ENCODE results near the gene ROBO4.

Gene ROBO4

DNA sequence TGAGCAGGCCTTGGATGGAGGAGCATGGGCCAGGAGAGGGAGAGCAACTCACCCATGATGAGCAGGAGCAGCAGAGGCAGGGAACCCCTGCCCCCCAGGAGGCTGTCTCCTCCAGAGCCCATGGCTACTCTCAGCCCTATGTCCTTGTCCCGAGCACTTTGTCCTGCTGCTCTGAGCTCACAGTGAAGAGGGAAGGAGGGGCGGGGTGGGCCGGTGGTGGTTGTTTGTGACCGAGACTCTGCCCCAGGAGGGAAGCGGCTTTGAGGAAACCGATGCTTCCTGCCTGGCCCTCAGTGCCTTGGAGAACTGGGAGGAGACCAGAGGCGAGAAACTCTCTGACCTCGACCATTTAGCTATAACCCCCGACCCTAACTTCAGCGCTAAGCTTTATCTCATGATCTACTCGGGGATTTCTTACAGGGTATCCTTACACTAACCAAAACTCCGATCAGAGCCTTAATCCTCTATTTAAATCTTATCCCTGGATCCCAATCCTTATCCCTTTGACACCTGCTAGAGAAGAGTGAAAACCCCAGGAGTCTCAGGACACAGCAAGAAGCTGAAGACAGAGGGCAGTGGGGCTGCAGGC is at the start of gene ROBO4:
ROBO4 (minus strand) TSS at position 192 of the 589 bp plus-strand sequence; CDS start at position 122, 70 bp downstream.
- no peak for DNase-seq

DNA sequence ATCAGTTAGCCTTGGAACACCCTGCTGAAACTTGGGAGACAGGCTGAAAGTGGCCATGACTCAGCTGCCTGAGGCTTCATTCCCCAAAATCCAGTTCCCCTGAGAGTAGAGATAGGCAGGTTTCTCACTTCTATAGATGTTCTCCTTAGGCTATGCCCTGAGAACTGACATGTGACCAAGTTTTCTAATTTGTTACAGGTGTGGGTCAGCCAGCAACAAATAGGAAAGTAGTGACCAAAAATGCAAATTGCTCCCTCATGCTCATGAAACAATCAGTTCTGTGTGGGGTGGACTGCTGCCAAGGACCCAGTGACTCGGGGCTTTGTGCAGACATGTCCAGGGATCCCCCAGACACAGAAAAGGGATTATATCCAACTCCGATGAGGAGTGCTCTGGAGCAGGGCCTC is 49.1 kb upstream of the ROBO4 start:
- no peak for DNase-seq

DNA sequence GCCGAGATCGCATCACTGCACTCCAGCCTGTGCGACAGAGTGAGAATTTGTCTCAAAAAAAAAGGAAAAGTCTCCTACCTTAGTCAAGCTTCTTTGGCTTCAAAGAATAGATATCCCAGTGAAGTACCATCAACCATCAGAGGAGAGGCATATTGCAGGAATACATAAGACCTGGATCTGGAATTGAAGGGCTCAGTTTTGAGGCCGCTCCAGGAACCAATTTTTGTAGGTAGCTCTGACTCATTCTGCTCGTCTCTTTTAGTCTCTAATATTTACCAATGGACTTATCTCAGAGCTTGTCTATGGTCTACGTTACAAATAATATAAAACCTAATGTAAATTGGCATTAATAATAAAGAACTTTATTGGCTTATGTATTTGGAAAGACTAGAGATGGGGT is 48.2 kb upstream of the ROBO4 start:
- DNase-seq, result no peak

DNA sequence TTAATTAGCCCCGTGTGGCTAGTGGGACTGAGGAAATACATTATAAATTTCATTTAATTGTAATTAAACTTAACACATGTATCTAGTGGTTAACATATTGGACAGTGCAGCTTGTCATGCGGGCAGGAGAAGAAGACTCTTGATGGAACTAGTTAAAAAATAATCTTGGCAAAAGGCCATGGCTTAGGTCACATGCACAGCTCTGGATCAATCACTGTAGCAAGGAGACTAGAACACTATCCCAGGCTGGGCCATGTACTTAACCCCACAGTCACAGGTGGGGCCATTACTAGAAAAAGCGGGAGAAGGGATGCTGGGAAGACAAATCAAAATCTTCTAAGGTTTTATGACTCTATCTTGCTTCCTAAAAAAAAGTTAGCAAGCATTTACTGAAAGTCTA is 46.9 kb upstream of the ROBO4 start:
- DNase-seq, result no peak

DNA sequence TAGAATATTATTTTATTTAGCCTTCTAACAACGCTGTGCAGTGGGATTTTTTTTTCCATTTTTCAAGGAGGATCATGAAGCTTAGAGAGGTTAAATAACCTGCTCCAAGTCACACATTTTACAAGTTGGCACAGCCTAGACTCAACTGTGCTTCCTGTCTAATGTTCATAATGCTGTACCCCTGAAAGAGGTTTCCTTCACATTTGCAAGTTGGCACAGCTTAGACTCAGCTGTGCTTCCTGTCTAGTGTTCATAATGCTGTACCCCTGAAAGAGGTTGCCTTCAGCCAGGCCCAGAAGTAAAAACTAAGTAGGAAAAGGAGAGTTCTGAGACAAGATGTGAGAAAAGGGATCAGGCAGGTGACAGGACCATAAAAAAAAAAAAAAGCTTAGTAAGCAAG is 46.1 kb upstream of the ROBO4 start:
- no peak for DNase-seq

DNA sequence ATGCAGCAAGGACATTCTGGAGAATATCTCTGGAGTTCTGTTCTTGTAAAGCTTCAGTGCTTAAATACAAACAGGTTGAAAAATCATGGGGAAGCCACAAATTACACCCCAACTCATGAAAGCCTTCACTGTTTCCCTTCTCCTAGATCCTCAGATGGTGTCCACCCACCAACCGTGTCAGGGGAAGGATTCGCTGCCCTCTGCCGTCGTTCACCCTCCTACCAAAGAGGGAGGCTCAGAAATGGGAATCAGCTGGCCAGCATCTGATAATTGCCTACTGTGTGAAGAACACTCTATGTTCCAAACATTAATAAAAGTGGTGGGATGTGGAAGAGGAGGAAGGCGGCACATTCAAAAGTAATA is 45.6 kb upstream of the ROBO4 start:
- DNase-seq, result no peak

DNA sequence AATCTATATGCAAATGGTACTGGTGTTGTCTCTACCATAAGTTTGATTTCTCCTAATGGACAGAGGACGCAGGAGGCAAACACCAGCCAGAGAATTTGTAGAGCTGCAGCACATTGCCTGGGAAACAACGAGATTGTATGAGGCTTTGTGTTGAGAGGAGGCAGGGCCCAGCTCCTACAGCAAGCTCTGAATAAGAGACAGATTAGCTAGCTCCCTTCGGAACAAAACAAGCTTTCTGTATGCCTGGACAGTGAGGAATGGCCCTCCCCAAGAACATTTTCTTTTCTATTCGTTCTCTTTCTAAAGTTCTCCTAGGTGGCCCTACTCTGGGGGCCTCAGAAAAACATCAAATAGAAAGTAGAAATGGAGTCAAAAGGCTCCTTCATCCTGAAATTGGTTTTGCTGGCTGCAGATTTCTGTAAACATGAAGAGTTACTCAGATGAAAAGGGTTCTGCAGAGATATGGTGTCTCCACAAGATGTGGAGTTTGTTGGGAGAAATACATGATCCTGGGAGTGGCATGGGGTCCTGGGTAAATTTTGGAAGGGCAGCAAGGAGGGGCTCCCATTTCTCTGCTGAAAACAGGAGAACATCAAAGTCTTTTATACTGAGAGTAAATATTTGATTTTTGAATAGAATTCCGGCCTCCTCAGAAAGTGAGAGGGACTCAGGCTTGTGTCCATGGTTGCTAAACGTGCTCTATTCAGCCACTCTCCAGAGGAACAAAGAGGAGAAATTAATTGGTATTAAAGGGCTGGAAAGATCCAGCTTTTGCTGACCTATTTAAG is 45.0 kb upstream of the ROBO4 start:
- DNase-seq, result no peak

DNA sequence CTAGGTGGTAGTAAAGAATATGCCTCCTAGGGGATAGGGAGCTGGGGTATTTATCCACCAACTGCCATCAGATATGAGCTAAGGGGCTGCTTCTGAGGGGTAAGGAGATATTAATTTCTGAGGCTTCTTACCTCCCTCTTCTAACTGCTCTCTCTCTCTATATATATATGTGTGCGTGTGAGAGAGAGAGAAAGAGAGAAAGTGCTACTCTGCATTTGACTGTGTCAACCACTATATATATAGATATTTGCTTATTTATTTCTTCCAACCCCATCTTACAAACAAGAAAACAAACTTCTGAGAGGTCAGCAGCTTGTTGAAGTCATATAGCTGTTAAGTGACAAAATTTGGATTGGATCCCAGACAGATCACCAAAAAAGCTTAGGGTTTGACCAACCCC is 44.0 kb upstream of the ROBO4 start:
- DNase-seq, result no peak

DNA sequence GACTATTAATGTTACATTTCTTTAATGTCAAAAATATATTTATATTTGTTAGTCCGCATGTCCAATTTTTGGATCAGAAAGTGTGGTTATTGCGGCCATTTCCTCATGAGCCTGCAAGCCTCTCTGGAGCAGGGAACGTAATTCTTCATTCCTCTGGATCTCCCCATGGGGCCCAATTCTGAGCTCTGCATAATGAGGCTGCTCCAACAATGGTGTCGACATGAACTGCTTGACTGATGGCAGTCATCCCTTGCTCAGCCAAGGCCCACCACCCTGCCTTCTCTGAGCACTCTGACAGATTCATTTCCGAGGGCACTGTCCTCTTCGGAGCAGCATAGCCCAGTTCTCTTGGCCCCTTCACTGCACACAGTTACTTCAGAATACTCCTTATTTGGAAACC is 41.3 kb upstream of the ROBO4 start:
- no peak for DNase-seq

DNA sequence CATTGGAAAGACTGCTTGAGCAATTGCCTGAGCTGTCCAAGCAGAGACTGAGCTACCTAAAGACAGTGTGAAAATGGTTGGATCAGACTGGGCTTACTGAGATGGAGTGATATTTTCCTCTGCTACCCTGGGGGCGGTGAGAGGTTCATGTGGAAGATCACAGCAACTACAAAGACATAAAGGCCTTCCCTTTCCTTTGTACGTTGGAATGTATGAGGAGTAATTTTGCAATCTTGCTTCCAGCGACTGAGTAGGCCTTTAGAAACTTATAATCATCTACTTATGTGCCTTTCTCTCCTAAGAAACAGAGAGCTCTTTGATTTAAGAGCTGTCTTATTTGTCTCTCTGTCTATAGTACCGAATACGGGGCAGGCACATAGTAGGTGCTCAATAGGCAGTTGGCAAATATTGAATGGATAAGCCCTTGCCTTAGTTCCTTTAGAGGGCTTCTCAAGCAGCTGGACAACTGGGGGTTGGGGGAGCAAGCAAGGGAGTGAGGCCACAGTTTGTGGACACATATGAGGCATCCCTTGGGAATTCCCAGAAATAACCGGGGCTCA is 40.6 kb upstream of the ROBO4 start:
- DNase-seq, result no peak

DNA sequence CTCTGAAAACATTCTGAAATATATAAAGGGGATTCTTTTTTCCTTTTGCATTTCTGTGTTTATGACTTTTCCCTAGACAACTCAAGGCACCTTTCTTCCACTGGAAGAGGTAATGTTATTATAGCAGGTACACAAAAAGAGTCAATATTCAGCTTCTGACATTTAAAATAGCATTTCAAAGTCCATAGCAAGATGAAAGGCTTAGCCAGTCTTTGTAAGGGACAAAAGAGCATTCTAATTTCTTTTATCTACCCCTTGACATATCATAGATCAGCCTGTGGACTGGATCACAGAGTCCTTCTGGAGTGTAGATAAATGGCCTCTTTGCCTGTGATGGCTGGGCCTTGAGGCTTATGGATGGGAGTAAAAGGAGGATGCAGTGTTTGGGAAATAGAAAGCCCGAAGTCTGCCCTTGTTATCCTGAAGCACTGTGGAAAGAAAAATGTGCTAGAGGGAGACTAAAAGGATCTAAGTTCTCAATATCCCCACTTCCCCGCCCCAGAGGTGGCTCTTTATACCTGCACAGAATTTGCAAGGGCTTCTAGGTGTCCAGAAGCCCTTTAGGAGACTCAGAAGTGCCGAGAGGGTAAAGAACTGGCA is 39.8 kb upstream of the ROBO4 start:
- no peak for DNase-seq

DNA sequence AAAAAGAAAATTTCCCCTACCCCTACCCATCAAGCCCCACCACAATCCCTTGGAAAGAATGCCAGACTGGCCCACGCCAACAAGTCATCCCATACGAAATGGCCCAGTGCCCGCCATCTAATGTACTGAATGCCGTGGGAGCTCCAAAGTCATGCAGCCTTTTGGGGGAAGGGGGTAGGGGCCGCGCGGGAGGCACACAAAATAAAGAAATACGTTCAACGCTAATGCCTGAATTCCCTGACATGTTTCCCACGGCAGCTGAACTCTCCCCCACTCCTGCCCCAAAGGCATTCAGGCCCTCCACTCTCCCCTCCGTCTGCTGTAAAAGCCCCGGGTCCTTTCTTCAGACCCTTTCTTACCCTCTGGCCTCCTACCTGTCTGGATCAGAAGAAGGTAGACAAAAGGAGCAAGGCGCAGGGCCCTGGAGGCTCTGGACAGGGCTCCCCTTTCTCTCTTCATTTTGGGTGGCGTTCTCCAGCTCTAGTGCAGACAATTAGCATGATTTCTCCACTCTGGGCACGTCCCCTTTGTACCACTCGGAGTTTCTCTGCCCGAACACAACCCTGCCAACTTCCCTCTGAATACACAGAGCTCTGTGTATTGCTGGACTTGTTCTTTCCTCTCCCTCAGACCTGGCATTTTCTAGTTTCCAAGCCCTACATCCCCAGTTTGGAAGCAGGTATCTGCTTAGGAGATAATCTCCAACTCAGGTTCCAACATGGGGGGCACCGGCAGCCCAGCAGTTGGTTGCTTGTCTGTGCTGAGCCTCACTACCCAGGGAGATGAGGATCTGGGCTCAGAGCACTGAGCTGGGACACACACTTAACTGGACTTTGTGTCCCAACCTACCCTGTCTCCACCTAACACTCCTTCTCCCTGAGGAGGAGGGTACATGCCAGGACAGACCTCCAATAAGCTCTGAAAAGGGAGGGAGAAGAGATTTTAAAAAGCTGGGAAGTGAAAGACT is 38.2 kb upstream of the ROBO4 start, which contains the start of gene HEPACAM:
HEPACAM (minus strand) TSS at position 500 of the 967 bp plus-strand sequence; CDS start at position 459, 41 bp downstream.
- no peak for DNase-seq

DNA sequence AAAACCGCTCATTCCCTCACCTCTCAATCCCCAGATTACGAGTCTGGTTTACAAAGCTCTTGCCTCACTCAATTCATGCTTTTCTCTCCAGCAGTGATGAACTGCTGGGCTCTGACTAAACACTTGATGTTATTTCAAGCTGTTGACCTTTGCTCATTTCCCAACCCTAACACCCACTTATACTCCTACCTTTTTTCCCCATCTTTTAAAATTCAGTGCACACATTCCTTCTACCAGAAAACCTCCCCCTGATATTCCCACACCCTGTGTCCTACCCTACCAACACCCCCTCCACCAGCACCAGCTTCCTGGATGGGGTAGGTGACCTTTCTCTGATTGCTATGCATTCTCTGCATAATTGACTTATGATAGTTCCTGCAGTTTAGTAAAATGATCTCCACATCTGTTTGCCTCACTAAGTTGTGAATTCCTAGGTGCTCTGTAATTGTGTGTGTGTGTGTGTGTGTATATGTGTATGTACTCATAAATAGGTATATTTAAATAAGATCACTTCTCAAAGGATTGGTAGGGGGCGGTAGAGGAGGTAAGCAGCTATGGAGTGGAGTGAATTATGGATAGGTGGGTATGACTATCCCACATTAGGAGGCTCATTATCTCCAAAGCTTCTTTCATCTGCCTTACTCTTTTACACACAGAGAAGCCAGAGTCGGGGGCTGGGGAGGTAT is 37.3 kb upstream of the ROBO4 start:
- no peak for DNase-seq

DNA sequence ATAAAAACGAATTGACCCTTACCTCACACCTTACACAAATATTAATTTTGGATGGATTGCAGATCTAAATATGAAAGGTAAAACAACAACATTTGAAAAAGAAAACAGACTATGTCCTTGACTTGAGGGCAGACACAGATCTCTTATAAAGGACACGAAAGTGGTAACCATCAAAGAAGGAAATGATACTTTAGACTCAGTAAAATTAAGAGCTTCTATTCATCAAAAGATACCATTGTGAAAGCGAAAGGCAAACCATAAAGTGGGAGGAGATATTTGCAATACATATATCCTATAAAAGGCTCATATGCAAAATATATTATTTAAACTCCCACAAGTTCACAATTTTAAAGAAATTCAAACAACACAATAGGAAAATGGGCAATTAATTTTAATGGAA is 33.1 kb upstream of the ROBO4 start:
- DNase-seq, result no peak

DNA sequence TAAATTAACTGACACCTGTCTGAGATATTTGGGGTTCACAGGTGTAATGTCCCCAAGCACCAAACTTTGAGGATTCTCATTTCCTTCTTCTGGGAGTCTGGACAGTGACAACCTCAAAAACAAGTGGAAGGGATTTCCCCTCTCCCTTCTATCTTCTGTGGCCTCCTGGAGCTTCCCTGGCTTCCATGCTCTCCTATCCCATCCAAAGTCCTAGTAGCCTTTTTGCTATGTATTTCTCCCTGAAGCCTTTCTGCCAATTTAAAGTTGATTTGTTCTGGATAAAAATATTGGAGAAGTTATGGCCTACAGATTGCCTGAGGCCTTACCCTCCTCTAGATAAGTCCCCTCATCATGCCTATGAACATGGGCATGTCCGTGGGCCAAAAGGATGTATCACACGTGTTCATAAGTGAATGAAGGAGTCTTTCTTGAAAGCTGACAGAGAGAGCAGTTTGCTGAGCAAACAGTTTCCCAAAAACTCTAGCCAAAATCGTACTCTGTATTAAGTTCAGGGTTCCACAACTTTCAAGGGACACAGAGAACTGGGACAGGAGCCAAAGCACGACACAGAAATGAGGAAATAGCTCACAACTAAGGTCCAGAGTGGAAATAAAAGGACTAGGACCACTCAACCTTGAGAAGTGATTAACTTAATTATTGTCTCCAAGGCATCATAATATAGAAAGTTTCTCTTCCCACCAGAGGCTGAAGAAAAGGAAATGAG is 31.4 kb upstream of the ROBO4 start:
- DNase-seq, result no peak

DNA sequence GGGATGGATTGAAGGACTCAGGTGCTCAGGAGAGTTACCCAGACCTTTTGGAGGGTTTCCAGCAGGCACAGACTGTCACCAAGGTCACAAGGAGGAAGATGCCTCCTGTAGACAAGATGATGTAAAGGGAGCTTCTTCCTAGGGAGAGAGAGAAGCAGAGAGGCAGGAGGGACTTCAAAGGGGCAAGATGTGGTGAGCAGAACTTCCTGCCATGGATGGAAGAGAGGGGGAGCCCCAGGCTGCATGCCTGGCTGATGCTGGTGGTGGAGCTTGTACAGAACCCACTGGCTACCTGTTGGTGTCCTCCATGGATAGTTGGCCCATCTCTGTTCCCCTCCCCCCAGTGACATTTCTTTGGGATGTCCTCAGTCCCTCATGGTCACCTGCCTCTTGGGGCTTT is 25.6 kb upstream of the ROBO4 start:
- DNase-seq, result no peak

DNA sequence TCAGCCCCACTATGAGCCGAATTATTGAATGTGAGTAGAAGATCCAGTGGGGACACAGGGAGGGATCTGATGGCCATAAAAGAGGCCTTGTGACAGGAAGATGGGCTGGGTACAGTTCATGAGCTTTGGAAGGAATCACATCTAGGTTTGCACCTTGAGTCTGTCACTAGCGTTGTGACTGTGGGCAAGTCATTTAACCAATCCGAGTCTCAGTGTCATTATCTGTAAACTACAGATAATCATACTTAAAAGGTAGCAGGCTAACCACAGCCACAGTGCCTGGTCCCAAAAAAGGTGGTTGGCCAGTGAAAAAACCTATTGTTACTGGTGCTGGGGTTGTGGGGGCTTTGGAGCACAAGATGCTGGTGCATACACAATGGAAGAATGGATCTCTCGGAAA is 25.2 kb upstream of the ROBO4 start:
- DNase-seq, result no peak

DNA sequence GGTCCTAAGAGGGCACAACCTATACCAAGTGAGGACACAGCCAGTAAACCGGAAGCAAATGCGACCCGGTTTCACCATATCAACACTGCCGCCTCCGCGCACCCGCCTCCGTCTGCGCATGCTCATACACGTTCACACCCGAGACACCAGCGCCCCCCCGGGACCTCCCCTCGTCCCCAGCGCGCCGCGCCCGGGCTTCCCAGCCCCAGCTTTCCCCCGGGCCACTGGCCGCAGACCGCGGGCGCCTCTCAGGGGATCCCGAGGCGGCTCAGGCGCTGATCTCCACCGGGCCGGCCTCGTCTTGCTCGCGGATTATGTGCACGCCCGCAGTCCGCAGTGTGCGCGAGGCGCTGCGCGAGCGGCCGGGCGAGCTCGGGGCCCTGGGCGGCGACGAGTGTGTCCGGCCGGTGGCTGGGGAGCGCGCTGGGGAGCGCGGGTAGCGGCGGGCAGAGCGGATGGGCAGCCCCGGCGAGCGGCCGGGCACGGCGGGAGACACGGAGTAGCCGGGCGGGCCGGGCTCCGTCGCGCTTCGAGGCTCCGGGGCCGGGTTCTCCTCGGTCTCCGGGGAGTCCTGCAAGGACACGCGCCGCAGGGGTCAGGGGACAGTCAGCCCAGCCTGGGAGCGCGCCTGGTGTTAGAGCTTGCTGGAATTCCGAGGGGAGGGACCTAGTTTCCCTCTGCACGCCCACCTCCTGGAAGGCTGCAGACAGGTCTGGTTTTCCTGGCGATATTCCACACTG is 23.4 kb upstream of the ROBO4 start:
- DNase-seq, result peak; percentile 80

DNA sequence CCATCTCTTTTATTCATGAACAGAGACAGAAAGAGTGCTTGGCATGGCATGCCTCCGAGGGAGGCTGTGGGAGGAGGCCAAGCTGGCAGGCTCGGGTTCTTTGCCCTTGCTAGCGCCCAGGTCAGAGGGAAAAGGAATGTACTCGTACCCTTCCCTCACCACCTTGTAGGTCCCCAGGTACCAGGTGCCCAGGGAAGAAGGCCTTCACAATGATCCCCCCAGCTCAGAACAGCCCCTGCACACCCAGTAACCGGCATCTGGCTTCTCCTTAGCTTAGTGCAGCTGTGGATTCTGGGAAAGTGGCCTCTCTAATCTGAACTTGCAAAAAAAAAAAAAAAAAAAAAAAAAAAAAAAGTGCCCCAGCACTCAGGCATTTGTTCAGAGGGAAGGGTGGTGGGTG is 22.7 kb upstream of the ROBO4 start:
- no peak for DNase-seq

DNA sequence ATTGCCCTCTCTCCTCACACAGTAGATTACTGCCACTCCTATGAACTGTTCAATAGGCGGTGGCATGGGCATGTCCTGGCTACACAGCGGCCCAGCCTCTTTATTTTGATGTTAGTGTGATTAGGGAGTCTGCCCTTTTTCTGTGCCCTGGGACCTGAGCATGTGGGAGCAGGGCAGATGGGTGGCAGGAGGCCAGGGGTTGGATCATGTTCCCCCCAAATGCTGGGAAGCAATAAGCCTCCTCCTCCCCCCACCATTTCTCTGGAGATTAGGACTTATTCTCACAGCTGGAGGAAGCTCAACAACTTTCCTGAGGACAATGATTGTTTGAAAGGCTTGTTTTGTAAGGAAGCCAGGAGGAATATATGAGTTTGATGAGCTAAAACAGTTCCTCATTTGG is 22.2 kb upstream of the ROBO4 start:
- DNase-seq, result no peak

DNA sequence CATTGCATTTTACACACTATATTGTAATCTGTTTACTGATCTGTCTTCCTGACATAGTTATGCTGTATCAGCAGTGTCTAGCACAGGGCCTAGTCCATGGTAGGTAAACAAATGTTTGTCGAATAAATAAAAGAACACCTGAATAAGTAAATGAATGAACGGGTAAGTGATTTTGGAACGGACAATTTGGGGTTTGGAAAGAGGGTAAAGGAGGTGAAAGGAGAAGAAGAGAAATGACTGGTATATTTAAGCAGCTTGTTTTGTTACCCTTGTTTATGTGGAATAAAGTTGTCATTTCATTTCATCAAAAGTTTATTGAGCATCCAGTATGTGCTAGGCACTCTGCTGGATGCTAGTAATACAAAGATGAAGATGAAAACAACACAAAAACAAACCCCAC is 21.3 kb upstream of the ROBO4 start, which contains the start of gene HEPN1:
HEPN1 (plus strand) TSS at position 301 of the 400 bp plus-strand sequence.
- no peak for DNase-seq
